ENCODE measurements around the gene EHHADH.

GRCh38 chr3:185254799-185255198 is 950 bp upstream of the EHHADH start:
- no peak for TF ChIP-seq POLR2A (IDR thresholded peaks at IDR 0.05; ENCODE audit: low read depth, low read length)
- TF ChIP-seq POLR2AphosphoS5 (IDR thresholded peaks at IDR 0.05; ENCODE audit: low read depth, low read length): no peak
- TF ChIP-seq TAF1 (IDR thresholded peaks at IDR 0.05; ENCODE audit: borderline replicate concordance, low read depth, low read length): no peak

All from GM12892 (cell line).